Fibroblast of lung (primary cell): Measurements from ENCODE around the gene TMEM163.

ENCODE experiments used
- CTCF ChIP-seq, 2 donors: IDR thresholded peaks in 1 of 2; conservative IDR thresholded peaks in 1 of 2; 1 replicate in 1 of 2; 2 replicates in 1 of 2; pipeline ENCODE4 v1.5.1; 2011 to 2012; ENCODE audit warnings: low read length in 2 of 2, control low read depth in 1 of 2, inconsistent platforms in 1 of 2, low read depth in 1 of 2, mild to moderate bottlenecking in 1 of 2
- EZH2 ChIP-seq: IDR thresholded peaks from 2 replicates; pipeline ENCODE4 v1.5.1; 2012; ENCODE audit warnings: low read length, control low read depth, mild to moderate bottlenecking; ENCODE audit errors: missing control alignments

GRCh38 chr2:134762508-134762907 lies 43.7 kb upstream of the TMEM163 start:
- TF ChIP-seq CTCF (conservative IDR thresholded peaks at IDR 0.05 in 1 of 2, IDR thresholded peaks at IDR 0.05 in 1 of 2; ENCODE audit: low read depth in 1 of 2, low read length in 2 of 2) = no peak
- TF ChIP-seq EZH2 = no peak
